CD4-positive, alpha-beta T cell treated with Interleukin-1 beta for 1 hour (primary cell): ENCODE results near the gene ALPK3.

ENCODE experiments used
- DNase-seq, 2 donors: peaks; one replicate each; pipeline ENCODE4 v3.0.0-alpha.2; 2020 to 2022

ALPK3 gene

DNA sequence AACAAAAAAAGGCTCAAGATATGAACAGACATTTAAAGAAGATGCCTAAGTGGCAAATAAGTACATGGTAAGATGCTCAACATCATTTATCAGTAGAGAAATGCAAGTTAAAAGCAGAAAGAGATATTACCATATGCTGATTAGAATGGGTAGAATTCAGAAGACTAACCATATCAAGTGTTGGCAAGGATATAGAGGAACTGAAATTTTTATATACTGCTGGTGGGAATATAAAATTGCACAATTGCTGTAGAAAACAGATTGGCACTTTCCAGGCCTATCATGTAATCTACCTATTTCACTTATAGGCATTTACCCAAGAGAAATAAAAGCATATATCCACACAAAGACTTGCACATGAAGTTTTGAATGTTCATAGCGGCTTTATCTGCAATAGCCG is 84.4 kb downstream of the ALPK3 start:
- no peak for DNase-seq

DNA sequence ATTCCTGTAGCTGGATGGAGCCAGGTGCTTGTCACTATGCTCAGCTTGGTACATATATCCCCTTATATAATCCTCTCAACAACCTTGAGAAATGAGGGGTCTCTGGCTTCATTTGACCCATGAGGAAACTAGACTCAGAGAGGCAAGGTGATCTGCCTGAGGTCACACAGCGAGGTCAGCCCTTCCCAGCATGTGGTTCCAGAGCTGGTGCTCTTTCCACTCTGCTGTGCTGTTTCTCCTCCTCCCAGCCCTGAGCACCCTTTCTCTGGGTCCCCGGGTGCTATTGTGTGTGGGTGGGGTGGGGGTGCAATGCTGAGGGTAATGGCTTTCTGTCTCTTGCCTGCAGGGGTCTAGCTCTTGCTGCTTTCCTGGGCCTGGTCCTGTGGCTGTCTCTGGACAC is 86.6 kb downstream of the ALPK3 start:
- DNase-seq, result no peak

DNA sequence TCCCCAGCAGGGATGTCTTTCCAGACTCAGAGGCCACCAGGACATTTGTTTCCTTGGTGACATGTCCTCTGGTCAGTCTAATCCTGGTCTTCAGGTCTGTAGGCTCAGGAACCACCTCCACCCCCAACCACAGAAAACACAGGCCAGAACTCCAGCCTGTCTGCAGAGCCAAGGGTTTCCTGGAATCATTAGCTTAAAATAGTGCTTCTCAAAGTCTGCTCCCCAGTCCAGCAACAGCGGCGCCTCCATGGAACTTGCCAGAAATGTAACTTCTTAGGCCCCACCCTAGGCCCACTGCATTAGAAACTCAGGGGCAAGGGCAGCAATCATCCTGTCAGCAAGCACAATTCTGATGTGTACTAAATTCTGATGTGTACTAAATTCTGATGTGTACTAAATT is 87.3 kb downstream of the ALPK3 start:
- DNase-seq, result no peak

DNA sequence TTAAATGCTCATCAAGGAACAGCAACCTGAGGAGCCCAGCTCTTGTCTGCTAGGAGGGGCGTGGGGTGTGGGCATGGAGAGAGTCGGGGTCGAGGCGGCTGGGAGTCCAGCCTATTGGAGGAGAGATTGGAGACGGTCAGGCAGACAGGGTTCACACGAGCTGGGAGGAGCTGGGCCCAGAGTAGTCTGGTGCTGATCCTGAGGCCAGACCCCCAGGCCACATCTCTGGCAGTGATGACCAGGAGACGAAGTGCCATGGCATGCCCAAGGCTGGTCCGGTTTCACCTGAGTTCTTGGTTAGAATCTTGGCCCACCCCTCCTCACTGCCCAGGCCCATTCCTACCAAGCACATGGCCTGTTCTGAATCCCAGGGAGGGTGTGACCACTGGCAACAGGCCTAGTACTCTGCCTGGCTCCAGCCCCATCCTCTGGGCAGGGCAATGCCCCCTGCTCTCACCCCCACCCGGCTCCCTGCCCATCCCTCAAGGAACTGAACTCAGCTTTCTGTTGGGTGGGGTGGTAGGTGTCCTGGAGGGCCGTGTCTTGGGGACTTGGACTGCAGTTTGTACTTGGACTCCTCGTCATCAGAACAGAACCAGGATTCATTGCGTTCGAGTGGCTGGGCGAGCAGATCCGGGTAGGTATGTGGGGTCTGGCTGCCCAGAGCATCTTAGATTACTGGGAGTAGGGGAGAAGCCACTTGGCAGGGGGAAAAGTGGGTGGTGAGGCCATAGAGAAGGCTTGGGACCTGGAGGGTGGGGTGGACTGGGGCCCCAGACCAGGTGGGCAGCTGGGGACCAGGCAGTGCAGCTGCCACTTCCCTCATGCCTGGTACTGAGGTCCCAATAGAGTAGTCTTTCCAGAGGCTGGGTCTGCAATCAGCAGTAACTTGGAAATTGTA is 88.1 kb downstream of the ALPK3 start:
- no peak for DNase-seq

DNA sequence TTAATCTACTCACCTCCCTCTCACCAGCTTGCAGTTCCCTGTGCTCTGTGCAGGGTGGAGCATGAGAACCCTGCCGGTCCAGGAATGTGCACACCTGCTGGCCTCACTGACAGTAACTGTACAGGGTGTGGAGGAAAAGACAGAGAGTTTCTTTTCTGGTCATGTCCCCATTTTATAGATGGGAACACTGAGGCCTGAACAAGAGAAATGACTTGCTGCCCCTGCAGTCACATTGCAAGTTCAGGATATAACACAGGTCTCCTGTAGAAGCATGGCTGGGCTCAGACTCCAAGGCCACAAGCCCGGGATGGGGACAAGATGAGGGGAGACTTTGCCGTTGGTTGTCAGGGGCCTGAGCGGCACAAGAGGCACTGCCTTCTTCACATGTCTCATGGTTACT is 90.6 kb downstream of the ALPK3 start:
- no peak for DNase-seq

DNA sequence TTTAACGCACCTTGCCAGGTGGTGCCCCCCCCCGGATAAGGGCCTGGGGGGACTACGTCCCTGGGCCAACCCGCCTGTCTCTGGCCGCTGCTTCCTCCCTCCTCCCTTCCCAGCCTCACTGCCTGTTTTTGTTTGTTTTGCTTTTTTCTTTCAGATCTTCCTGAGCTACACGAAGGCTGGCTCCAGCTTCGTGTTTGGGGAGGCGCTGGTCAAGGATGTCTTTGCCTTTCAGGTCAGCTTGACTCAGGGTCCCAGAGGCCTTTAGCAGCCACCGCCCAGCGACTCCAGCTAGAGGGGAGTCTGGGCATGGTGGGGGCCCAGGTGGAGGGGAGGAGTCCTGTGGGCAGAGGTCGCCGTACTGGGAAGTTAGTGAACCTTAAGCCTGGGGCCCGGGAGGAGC is 91.4 kb downstream of the ALPK3 start:
- no peak for DNase-seq

DNA sequence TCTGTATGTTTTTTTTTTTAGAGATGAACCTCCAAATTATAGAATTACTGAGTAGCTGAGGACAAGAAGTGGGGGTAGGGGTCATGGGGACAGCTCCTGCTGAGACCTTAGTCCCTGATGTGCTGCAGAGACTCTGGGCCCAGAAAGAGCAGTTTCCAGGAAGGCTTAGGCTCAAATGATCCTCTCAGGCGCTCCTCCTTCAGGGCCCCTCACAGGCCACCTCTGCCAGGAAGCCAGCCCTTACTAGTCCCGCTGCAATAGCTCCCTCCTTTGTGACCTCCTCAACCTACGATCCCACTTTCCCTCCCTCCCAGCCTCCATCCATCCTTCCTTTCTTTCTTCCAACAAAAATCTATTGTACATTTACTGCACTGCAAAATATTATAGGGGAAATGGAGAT is 91.9 kb downstream of the ALPK3 start:
- no peak for DNase-seq

DNA sequence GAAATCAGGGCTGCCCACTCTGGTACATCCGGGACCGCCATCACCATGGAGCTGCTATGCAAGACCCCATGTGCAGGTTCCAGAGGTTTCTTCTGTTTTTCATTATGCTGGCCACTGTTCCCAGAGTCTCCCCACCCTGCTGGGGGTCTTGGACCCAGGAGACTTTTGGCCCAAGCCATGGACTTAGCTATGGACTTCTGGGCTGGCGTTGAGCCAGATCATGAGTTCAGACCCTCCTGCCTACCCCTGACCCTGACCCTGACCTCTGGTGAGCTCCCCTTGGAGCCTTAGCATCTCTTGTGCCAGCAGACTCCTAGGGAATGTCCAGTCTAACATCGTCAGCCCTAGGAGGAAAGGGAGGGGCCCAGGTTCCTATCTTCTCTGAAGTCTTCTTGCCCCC is 92.6 kb downstream of the ALPK3 start:
- no peak for DNase-seq

DNA sequence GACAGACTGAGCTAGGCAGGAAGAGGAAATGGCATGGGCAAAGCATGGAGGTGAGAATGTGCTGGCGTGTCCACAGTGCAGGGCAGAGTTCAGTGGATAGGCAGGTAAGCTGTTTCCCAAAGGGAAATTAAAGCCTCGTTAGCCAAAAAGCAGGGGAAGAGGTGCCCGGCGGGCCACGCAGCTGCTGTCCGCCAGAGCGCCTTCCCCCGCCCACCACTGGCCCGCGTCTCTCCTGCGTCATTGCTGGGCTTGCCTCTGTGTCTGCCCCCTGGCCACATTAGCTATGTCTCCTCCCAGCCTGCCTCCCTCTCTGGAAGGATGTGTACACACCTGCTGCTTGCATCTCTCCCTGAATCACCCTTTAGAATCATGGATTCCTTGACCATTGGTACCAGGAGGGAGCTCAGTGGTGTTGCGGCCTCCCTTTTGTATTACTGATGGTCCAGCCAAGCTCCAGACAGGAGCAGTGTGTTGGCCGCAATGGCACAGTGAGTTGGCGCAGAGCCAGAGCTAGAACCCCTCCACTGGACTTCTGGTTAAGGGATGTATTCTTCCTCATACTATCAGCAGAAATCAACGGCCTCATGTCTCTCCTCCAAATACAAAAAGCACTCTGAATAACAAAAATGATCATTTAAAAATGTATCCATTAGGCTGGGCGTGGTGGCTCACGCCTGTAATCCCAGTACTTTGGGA is 93.9 kb downstream of the ALPK3 start:
- no peak for DNase-seq

DNA sequence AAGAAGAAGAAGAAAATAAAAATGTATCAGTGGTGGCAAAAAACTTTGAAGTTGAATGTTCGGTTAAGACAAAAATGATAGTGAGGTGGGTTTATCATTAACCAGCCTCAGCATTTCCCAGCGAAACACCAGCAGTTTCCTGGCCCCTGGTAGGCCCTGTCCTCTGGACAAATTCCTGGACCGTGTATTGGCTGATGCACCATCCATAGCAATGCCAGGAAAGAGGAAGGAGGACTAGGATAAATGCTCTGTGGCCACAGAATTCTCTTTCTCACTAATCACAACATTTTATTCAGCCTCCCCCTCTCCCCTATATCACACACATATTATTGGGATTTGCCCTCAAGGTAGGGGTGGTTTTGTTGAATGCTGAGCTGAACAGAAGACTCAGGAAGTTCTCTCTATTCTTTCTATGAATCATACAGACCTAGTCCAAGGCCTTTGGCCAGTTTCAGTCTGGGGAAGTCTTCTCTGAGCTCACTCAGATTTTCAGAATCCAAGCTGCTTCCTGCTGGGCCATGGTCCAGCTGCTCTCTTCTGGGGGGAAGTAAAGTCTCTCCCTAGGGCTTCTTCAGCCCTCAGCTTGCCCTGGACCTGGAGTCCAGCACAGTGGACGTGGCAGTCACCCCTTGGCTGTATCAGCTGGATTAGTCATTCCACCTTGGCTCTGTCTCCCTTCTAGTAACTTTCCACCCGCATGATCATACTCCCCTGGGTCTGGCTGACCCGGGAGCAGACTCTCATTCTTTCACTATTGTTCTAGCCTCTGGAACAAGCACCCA is 94.9 kb downstream of the ALPK3 start:
- no peak for DNase-seq

DNA sequence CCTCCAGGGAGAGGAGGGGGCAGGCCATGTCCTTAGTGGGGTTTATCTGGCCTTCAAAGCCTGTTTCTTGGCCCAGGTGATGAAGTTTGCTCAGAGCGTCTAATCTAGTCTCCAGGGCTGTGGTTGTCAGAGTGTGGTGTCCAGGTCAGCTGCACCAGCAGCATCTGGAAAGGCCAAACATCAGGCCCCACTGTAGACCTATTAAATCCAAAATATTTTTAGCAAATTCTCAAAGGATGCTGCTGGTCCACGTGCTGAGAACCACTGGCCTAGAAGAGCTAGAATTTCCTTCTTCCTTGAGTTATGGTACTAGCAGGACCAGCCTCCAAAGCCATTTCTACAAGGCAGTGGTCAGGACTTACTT is 96.2 kb downstream of the ALPK3 start:
- DNase-seq, result no peak

DNA sequence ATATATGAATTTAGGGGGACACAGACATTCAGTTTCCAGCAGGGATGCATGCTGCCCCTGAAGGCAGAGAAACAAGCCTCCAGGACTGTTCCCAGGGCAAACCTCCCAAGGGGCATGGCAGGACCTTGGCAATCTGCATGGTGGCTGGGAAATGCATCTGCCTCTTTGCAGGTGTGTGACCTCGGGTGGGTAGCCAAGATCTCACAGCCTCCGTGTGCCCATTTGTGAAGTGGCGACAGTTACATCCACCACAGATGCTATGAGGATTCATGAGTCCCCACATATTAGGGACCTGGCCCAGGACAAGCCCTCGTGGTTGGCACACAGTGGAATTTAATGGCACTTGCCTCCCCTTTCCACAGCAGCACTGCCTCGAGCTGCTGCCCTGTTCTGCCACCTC is 97.2 kb downstream of the ALPK3 start:
- no peak for DNase-seq

DNA sequence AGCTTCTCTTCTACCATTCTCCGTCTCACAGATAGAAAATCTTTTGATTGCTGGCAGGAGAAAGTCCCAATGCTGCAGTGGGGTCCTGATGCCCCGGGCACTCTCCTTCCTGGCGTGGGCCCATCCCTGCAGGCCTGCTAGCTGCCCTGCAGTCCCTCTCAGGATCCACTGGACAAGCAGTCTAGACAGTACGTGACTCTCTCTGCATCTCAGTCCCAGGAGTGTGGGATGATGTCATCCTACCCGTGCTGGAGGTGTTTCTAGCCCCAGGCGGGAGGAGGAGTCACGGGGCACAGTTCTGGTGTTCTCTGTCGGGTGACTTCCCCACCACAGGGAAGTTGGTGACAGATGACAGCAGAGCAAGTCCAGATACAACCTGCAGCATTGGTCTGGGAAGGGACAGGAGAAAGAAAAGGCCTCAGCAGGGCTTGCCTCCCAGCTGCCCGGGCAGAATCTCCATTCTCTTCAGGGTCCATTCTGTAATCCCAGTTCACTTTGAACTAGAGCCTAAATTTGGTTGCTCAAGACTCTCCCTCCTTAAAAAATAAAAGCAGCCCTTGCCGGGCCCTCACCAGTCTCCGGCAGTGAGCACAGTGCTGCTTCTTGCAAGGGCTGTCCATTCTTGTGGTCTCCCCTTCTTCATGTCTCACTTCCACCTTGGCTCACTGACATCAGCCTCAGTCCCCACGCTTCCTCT is 97.9 kb downstream of the ALPK3 start:
- peak; percentile 4 to 14 for DNase-seq

DNA sequence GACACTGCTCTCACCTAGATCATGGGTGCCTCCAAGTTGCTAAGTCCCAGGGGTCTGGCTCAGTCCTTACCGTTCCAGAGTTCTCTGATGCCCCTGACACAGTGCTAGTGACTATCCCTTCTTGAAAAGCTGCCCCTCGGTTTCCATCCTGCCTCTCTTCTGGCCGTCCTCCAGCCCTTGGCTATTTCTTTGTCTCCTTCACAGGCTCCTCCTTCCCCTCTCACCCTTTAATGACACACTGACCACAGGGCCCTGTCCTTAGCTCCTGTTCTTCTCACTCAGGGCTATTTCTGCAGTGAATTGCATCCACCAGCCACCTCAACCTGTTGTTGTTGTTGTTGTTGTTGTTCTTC is 98.4 kb downstream of the ALPK3 start:
- DNase-seq, result no peak

DNA sequence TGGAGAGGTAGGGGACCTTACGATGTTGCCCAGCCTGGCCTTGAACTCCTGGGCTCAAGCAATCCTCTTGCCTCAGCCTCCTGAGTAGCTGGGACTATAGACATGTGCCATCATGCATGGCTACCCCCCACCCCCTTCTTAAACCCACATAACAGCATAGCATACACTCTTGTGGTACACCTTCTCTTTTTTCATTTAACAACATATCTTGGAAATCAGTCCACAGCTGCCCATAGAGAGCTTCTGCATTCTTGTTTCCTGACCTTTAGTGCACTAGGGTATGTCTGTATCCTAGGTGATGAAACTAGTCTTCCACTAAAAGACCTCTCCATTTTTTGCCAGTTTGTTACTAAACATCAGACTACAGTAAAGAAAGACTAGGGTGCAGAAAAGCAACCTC is 100.3 kb downstream of the ALPK3 start:
- no peak for DNase-seq

DNA sequence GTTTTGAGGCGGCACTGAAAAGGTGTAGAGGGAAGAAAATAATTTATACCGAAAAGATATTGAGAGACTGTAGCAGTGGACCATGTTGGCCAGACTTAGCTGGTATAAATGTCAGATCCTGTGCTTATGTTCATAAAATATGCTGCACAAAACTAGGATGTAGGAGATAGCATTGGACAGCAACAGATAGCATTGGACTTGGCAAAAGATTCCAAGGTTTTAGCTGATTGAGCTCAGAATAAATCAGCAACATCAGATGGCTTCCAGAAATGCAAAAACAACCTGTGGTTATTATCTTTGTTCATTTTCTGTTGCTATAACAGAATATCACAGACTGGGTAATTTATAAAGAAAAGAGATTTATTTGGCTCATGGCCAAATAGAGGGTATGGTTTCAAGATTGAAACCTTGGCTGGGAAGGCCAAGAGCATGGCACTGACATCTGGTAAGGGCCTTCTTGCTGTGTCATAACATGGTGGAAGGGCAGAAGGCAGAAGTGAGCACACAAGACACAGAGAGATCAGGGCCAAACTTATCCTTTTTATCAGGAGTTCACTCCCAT is 102.0 kb downstream of the ALPK3 start:
- no peak for DNase-seq

DNA sequence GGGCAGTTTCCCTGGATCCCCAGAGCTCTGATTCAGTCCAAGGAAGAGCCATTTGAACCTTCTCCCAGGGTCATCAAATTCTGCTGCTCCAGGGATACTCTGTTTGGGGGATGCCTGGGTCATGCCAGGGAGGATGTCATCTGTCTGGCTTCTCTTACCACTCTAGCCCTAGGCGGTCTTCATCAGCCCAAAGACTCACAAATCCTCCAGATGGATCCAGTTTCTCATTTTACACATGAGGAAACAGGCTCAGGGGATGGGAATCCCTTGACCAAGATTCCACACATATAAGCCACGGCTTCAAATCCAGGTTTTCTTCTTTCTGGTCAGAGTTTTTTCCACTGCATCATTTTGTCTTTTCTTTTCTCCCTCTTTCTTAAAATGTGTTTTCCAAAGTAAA is 104.0 kb downstream of the ALPK3 start:
- no peak for DNase-seq

DNA sequence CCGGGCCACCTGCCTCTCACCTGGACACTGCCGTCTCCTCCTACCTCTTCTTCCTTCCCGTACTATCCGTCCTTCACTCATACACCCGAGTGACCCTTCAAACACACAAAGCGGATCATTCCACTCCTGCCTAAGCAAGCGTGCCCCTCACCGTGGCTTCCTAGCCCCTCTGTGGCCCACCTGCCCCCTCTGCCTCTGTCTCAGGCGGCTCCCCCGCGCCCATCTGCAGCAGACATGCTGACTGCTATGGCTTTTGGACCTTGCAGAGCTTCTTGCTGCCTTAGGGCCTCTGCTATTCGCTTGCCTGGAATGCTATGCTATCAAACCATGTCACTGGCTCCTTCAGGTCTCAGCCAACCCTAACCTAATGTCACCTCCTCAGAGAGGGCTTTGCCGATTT is 105.4 kb downstream of the ALPK3 start:
- no peak for DNase-seq
